ENCODE data around the gene IVD.

Gene IVD

GRCh38 chr15:40460404-40460803 is 54.8 kb downstream of the IVD start:
- TF ChIP-seq ZNF274 (IDR thresholded peaks at IDR 0.05; ENCODE audit: low read depth, low read length): no peak
- no peak overlapping the region for H3K4me3 ChIP-seq (ENCODE audit: low read length)

GRCh38 chr15:40461958-40462357 is 56.4 kb downstream of the IVD start:
- H3K4me3 ChIP-seq (ENCODE audit: low read length): no peak overlapping the region
- no peak for TF ChIP-seq ZNF274 (IDR thresholded peaks at IDR 0.05; ENCODE audit: low read depth, low read length)

- H3K4me3 ChIP-seq (ENCODE audit: low read length): no peak overlapping the region
- TF ChIP-seq ZNF274 (IDR thresholded peaks at IDR 0.05; ENCODE audit: low read depth, low read length): no peak
Measured at GRCh38 chr15:40463279-40463678, 57.7 kb downstream of the IVD start.

- H3K4me3 ChIP-seq (ENCODE audit: low read length): no peak overlapping the region
- TF ChIP-seq ZNF274 (IDR thresholded peaks at IDR 0.05; ENCODE audit: low read depth, low read length): no peak
Measured at GRCh38 chr15:40463886-40464545, 58.4 kb downstream of the IVD start.

- no peak for TF ChIP-seq ZNF274 (IDR thresholded peaks at IDR 0.05; ENCODE audit: low read depth, low read length)
- no peak overlapping the region for H3K4me3 ChIP-seq (ENCODE audit: low read length)
Measured at GRCh38 chr15:40464595-40465185, 59.1 kb downstream of the IVD start.

GRCh38 chr15:40465939-40466338 is 60.3 kb downstream of the IVD start:
- no peak for TF ChIP-seq ZNF274 (IDR thresholded peaks at IDR 0.05; ENCODE audit: low read depth, low read length)
- no peak overlapping the region for H3K4me3 ChIP-seq (ENCODE audit: low read length)

GRCh38 chr15:40466426-40467260 is 61.0 kb downstream of the IVD start:
- TF ChIP-seq ZNF274 (IDR thresholded peaks at IDR 0.05; ENCODE audit: low read depth, low read length): no peak
- H3K4me3 ChIP-seq (ENCODE audit: low read length): no peak overlapping the region

- no peak for TF ChIP-seq ZNF274 (IDR thresholded peaks at IDR 0.05; ENCODE audit: low read depth, low read length)
- H3K4me3 ChIP-seq (ENCODE audit: low read length): no peak overlapping the region
Measured at GRCh38 chr15:40467261-40467615, 61.6 kb downstream of the IVD start.

- no peak for TF ChIP-seq ZNF274 (IDR thresholded peaks at IDR 0.05; ENCODE audit: low read depth, low read length)
- no peak overlapping the region for H3K4me3 ChIP-seq (ENCODE audit: low read length)
Measured at GRCh38 chr15:40468898-40469331, 63.3 kb downstream of the IVD start.

- TF ChIP-seq ZNF274 (IDR thresholded peaks at IDR 0.05; ENCODE audit: low read depth, low read length): no peak
- no peak overlapping the region for H3K4me3 ChIP-seq (ENCODE audit: low read length)
Measured at GRCh38 chr15:40469776-40470390, 64.3 kb downstream of the IVD start.

- peak within 1 kb of the TSS; percentile 85 for H3K4me3 ChIP-seq (ENCODE audit: low read length)
- no peak for TF ChIP-seq ZNF274 (IDR thresholded peaks at IDR 0.05; ENCODE audit: low read depth, low read length)
Measured at GRCh38 chr15:40470423-40471104, 65.0 kb downstream of the IVD start, which contains the start of gene CHST14. CHST14 (plus strand) TSS chr15:40470984; CDS start chr15:40471214, 230 bp downstream.
